GM23248 (cell line): ENCODE results near the gene PTPN1.

Experiments used
- EZH2 ChIP-seq: fragments of 200-600 bp; sonication (generic); IDR thresholded peaks from 2 replicates; pipeline ENCODE4 v1.6.1; 2018; ENCODE audit warnings: antibody characterized with exemption, mild to moderate bottlenecking; ENCODE audit not compliant: insufficient read depth, poor library complexity, severe bottlenecking
- EZH2phosphoT487 ChIP-seq: fragments of 200-600 bp; sonication (generic); IDR thresholded peaks from 2 replicates; pipeline ENCODE4 v1.6.1; 2018; ENCODE audit warnings: antibody characterized with exemption, moderate library complexity, mild to moderate bottlenecking, low read depth; ENCODE audit not compliant: insufficient read depth

DNA sequence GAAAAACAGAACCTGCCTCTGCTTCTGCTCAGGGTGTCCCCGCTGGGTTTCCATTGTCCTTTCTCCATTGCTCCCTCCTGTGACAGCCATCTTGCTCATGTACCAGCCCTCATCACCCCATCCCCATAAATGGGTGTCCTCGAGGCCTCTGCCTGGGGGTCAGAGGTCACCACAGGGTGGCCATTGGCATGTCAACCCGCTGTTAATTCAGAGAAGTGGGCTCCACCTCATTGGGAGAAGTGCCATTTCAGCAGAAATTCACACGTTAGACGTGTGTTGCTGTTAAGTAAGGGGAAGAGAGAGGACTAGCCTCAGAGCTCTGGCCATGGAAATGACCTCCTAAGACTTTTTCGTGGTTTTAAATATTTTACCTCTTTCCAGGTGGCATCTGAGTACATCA lies 71.9 kb downstream of the PTPN1 start:
- TF ChIP-seq EZH2 (no peak), EZH2phosphoT487 (no peak)
